ENCODE measurements around the gene ZCCHC17.

DNA sequence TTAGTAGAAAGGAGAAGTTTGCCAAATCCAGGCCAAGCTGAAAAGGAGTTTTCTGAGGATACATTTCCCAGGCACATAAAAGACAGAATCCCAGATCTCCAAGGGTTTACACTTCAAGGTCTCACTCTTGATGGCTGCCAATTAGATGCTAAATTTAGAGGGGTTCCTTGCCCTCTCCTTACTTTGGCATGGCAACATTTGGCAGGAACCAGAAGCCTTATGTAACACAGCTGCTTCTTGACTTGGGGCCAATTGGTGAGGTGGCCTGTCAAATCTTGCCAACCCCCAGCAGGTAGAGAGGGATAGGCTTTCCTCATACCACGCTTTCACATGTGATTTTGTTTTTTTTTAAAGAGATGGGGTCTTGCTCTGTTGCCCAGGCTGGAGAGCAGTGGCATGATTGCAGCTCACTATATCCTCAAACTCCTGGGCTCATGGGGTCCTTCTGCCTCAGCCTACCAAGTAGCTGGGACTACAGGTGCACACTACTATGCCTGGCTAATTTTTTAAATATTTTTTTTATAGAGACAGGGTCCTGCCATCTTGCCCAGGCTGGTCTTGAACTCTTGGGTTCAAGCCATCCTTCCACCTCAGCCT lies 31.9 kb upstream of the ZCCHC17 start:
- TF ChIP-seq, protein P1, sequence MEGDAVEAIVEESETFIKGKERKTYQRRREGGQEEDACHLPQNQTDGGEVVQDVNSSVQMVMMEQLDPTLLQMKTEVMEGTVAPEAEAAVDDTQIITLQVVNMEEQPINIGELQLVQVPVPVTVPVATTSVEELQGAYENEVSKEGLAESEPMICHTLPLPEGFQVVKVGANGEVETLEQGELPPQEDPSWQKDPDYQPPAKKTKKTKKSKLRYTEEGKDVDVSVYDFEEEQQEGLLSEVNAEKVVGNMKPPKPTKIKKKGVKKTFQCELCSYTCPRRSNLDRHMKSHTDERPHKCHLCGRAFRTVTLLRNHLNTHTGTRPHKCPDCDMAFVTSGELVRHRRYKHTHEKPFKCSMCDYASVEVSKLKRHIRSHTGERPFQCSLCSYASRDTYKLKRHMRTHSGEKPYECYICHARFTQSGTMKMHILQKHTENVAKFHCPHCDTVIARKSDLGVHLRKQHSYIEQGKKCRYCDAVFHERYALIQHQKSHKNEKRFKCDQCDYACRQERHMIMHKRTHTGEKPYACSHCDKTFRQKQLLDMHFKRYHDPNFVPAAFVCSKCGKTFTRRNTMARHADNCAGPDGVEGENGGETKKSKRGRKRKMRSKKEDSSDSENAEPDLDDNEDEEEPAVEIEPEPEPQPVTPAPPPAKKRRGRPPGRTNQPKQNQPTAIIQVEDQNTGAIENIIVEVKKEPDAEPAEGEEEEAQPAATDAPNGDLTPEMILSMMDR (conservative IDR thresholded peaks at IDR 0.05; ENCODE audit: low read depth, low read length), result no peak
- TF ChIP-seq EZH2 (IDR thresholded peaks at IDR 0.05; ENCODE audit: low read length, unreplicated experiment), result no peak

Data from PC-3 (cell line).